ENCODE results near the gene IQCE.

GRCh38 chr7:2559283-2559950, 638 bp downstream of the IQCE start:
- TF ChIP-seq CTCF (IDR thresholded peaks at IDR 0.05; ENCODE audit: poor library complexity) = no peak
- TF ChIP-seq EZH2 (IDR thresholded peaks at IDR 0.05; ENCODE audit: borderline replicate concordance) = no peak
